DMS 273 (cell line): ENCODE data around the gene GABBR2.
"Not testable (repeated sequence)": the region's sequence is repeated elsewhere in the genome, so short reads cannot be mapped to it uniquely, and the experiment has no call there.

Experiments used
- DNase-seq: peaks from one replicate; lab custom pipeline; 2025; ENCODE audit not compliant: unreplicated experiment; lab: John Stamatoyannopoulos, UW

The GABBR2 gene

DNA sequence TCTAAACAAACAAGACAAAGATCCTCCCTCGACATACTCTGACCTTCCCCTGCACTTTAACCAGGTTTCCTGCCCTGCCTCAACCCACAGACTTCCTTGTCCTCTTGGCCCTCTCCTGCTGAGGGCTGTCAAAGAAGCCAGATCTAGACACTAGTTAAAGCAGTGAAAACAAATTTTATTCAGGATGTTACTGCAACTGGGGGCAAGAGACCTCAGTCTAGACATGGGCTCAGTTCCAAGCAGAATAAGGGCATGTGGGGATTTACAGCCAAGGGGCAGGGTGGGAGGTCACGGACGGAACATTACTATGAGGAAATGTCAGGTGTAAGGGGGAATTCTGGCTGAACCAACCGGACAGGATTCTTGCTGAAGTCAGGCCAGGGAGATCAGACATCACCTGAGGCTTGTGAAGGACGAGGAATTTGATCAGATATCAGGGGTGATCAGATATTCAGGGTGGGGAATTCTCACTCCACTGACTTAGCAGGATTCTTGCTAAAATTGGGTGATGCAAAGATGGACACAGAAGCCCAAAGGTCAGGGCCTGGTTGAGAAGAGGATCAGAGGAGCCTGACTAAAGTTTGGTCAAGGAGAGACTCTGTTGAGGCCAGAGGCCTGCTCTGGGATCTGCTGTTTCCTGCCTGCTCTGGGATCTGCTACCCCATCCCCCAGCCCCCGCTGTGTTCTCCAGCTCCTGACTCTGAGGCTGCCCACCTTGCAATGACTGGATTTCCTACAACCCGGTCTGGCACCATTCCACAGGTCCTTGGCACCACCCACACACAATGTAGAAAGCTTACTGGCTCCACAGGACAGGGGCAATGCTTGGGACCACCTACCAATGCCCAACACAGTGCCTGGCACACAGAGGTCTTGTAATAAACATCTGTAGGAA is 21.5 kb downstream of the GABBR2 start:
- DNase-seq, result no peak

- not testable (repeated sequence) for DNase-seq
These were observed 23.9 kb downstream of the GABBR2 start for GRCh38 chr9:98684816-98685215.

DNA sequence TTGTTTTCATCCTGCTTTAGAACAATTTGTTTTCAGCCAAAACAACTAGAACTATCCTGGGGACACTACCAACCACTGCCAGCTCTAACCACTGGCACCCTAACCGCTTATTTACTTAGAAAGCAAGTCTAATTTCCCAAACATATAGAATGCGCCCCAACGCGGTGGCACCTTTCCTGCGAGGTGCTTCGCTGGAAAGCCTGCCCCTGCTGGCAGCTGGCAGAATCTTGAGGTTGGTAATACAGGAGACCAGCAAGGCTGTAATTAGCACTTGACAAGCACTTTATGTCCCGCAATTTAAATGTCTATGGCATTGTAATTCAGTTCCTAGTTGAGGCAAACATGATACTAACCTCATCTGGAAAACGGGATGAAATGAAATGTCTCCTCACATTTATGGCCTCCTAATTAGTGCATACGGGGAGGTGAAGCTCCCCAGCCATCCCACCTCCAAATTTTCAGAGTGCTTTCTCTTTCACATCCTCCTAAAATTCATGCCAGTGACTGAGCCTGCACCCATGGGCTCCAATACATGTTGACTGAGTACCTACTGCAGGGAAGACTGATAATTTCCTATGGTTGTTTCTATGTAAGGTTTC is 30.4 kb downstream of the GABBR2 start:
- DNase-seq, result no peak

DNA sequence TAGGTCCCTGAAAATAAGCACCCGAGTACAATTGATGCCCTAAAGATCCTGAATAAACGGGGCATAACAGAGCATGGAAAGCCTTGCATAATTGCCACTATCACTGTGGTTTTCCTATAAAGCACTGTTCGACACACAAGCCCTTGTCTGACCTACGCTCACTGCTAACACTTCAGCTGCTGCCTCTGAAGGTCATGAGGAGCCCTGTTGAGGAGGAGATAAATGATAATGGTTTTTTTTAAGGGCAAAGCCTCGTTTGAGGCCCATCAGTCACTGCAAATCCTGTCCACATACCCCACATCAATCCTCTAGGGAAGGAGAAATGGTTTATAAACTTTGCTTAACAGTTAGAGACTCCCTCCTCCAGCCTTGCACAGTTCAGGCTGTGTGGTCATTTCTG is 35.1 kb downstream of the GABBR2 start:
- DNase-seq, result no peak

GRCh38 chr9:98667005-98667640 is 41.6 kb downstream of the GABBR2 start:
- DNase-seq, result no peak

- DNase-seq, result peak; percentile 34
These were observed 43.2 kb downstream of the GABBR2 start for GRCh38 chr9:98665501-98665900.

DNA sequence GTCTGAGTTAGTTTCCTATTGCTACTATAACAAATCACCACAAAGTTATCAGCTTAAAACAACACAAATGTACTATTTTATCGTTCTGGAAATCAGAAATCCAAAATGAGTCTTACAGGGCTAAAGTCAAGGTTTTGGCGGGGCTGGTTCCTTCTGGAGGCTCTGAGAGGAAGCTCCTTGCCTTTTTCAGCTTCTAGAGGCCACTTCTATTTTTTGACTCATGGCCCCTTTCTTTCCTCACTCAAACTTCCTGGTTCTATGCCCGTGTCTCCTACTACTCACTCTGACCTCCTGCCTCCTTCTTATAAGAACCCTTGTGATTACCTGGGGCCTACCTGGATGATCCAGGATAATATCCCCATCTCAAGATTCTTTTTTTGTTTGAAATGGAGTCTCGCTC is 48.2 kb downstream of the GABBR2 start:
- DNase-seq, result no peak

DNA sequence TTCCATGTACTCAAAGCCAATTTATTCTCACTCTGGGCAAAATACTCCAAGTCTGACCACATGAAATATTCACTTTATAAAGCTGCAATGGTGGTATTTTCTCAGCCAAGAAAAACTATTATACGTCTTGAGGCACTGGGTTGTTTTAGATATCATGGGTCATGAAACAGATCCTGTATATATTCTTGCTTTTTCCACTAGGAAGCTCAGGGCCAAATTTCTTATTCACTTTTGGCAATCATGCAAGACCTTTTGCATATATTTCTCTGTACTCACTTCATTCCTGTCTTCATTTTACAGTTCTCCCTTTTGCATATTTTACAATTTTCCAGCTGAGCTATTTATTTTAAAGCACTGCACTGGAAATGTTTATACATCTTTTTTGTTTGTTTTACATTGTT is 49.8 kb downstream of the GABBR2 start:
- no peak for DNase-seq

- no peak for DNase-seq
These were observed 50.8 kb downstream of the GABBR2 start for GRCh38 chr9:98657897-98658296.

DNA sequence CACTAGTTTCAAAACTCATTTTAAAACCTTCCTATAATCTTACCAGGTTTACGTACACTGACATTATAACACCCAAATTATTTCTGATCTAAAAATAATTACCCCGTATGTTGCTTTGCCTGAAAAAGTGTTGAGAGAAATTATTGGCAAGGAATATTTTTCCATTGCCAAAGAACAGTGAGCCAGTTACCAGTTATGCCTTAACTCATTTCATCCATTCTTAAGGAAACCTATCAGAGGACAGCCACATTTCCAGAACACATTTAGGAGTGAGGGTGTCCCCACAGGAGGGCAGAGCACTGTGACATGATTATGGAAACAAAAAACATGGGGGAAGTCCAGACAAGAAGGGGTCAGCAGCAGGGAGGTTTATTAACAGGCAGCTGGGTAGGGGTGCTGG is 52.2 kb downstream of the GABBR2 start:
- DNase-seq, result no peak

GRCh38 chr9:98655428-98655827 is 53.3 kb downstream of the GABBR2 start:
- DNase-seq, result not testable (repeated sequence)

- peak; percentile 66 for DNase-seq
These were observed 54.5 kb downstream of the GABBR2 start for GRCh38 chr9:98654247-98654646.

- no peak for DNase-seq
These were observed 56.0 kb downstream of the GABBR2 start for GRCh38 chr9:98652741-98653140.

GRCh38 chr9:98652302-98652701 is 56.4 kb downstream of the GABBR2 start:
- DNase-seq, result no peak

- no peak for DNase-seq
These were observed 61.5 kb downstream of the GABBR2 start for GRCh38 chr9:98647236-98647635.

GRCh38 chr9:98644011-98644410 is 64.7 kb downstream of the GABBR2 start:
- no peak for DNase-seq

DNA sequence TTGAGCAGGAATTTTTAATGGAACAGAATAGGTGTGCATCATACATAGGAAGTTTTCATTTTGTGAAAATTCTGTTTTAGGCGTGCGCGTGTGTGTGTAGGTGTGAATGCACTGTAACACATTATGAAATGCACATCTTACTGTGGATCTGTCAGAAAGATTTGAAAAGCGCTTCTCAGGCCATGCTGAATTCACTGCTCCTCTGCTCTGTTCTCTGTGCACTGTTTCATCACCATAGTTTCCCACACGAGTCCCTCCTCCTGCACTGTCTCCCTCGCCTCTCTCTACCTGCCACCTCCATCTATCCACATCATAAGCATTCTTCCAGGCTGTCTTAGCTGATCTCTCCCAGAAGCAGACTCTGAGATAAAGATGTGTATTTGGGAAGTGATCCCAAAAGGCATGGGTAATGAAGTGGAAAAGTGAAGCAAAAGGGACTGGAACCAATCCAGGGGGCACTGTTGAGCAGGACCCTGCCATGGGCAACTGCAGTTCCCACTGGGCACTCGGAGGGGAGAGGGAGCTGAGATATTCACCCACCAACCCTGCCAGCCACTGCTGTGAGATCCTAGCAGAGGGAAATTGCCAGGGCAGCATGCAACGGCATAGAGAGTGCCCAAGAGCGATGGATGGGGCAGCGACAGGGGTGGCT is 65.9 kb downstream of the GABBR2 start:
- peak; percentile 20 for DNase-seq

- no peak for DNase-seq
These were observed 67.0 kb downstream of the GABBR2 start for GRCh38 chr9:98641695-98642094.

- no peak for DNase-seq
These were observed 68.3 kb downstream of the GABBR2 start for GRCh38 chr9:98640394-98640793.

- DNase-seq, result no peak
These were observed 69.6 kb downstream of the GABBR2 start for GRCh38 chr9:98639133-98639532.

DNA sequence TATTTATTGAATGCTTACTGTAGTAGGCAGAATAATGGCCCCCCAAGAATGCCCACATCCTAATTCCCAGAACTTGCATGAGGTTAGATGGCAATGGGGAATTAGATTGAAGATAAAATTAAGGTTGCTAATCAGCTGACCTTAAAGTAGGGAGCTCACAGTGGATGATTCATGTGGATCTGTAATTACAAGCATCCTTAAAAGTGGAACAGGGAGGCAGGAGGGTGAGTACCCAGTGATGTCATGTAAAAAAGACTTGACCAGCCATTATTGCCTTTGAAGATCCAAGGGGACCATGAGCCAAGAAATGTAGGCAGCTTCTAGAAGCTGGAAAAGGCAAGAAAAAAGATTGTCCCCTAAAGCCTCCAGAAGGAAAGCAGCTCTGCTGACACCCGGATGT is 71.4 kb downstream of the GABBR2 start:
- no peak for DNase-seq

GRCh38 chr9:98635374-98635773 is 73.4 kb downstream of the GABBR2 start:
- no peak for DNase-seq
